ENCODE data around the gene ZNF236. TPM values are rescaled to one million over a fixed set of nuclear protein-coding genes. Genes with fewer than 3 reads are reported as not detected.
"Not testable (repeated sequence)": the region's sequence is repeated elsewhere in the genome, so short reads cannot be mapped to it uniquely, and the experiment has no call there.

Gene ZNF236
- total RNA-seq, 4 donors from 2014 or later, result 15.6 to 28.0 (median 20.6) TPM

- Histone ChIP-seq H3K9me3 (no peaks in the 10 kb centered on the region), H3K36me3 (no peaks in the 10 kb centered on the region), H3K27ac (no peak overlapping the region), H3K4me1 (no peaks in the 10 kb centered on the region), H3K4me3 (replicated peaks in 1 of 3) (no peak overlapping the region), H3K27me3 (no peaks in the 10 kb centered on the region)
- WGBS, 2 donors, result 95 to 96% methylated on average over 29 of the region's 29 CpGs
- TF ChIP-seq CTCF (IDR thresholded peaks at IDR 0.05) (no peak), POLR2A (IDR thresholded peaks at IDR 0.05) (no peak)
- intact Hi-C loops (cut with DNase I), result loop anchor here (10.0 kb wide), 1 partner anchor 184 kb away; no protein-coding TSS in a partner anchor
- no peak for DNase-seq
Observed at GRCh38 chr18:76988827-76989646, 166.7 kb downstream of the ZNF236 start.

DNA sequence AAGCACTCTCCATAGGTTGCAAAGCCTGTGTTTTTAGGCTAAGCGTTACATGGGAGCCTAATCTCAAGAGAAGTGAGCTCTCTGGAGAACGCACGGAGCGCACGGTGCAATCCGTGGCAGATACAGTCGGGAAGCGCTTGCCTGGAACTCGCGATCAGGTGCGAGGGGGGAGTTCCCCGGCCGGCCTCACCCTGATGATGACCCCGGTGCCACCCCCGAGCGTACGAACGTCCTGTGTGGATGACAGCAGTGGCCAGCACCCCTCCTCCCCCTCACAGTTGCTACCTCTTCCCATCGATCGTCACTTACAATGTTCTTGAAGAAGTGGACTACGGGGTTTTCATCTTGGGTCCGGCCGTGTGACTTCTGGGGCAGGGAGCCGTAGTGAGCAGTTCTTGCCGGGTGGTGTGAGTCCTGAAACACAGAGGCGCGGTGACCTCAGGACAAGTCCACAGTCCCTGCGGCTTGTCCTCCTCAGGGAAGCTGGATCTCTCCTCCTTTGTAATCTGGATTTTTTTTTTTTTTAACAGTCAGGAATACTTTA is 167.4 kb downstream of the ZNF236 start:
- TF ChIP-seq CTCF (IDR thresholded peaks at IDR 0.05), result no peak
- no peak for TF ChIP-seq POLR2A (IDR thresholded peaks at IDR 0.05)
- Histone ChIP-seq H3K27me3 (no peaks in the 10 kb centered on the region), H3K4me3 (replicated peaks in 1 of 3) (no peak overlapping the region), H3K4me1 (no peaks in the 10 kb centered on the region), H3K27ac (no peak overlapping the region), H3K36me3 (no peaks in the 10 kb centered on the region), H3K9me3 (no peaks in the 10 kb centered on the region)
- DNase-seq, result no peak
- intact Hi-C loops (cut with DNase I), result loop anchor here (10.0 kb wide), 1 partner anchor 185 kb away; no protein-coding TSS in a partner anchor
- WGBS, 2 donors, result 94% methylated on average over 28 of the region's 28 CpGs

DNA sequence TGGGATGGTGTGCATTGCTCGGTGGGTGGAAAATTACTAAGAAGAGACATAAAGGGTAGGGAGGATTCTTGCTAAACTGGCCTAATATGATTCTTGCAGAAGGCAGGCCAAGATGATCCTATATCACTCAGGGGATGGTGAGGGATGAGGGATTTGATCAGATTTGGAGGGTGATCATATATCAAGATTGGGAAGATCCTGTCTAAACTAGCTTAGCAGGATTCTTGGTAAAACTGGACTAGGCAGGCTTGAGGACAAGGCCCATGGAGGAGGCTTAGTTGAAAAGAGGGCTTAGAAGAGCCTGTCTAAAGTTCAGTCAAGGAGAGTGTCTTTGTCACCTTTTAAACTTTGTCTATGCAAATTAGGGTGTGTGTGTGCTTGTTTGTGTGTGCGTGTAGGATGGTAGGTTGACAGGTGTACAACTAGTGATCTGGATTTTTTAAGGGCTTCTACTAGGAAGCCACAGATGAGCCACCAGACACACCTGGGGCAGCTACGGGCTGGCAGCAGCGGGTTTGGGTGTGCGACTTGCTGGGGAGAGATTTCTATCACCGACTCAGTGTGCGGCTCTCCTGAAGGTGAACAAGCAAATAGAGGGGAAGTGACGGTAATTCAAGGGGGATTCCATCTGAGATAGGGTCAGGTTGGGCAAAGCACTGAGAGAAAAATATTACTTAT is 168.1 kb downstream of the ZNF236 start:
- intact Hi-C loops (cut with DNase I); H3K27me3 ChIP-seq; H3K36me3 ChIP-seq; H3K9me3 ChIP-seq; DNase-seq; H3K4me1 ChIP-seq; H3K27ac ChIP-seq; H3K4me3 ChIP-seq (replicated peaks in 1 of 3): not testable (repeated sequence)
- 83 to 95% methylated on average over 8 of the region's 8 CpGs for WGBS, 2 donors

DNA sequence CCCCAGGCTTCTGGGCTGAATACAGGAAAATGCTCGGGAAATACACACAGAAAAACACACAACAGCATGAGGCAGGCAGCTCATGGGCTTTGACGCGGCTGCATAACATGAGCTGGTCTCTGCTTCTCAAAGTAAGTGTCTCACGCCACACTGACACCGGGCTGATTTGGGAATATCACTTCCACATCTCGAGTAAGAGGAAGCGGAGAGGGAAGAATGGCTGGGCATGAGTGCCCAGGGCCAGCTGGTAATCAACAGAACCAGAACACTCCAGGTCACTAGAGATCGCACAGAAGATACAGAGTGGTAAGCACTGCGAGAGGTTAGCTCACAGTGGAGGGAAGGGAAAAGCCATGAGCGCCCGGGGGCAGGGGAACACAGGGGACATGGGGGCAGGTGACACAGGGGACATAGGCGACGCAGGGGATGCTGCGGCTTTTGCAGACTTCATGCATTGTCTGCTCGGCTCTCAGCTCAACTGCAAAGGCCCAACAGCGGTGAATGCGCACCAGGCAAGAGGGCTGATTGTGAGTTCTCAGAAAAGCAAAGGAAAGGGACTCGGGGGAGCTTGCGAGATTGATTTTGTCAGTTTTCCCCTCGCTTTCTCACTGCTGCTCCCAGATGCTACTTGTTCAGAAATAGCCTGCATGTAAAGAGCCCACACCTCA is 168.8 kb downstream of the ZNF236 start:
- no peak overlapping the region for H3K27ac ChIP-seq
- DNase-seq, result no peak
- no peaks in the 10 kb centered on the region for H3K36me3 ChIP-seq
- no peak overlapping the region for H3K4me3 ChIP-seq (replicated peaks in 1 of 3)
- H3K27me3 ChIP-seq, result no peaks in the 10 kb centered on the region
- WGBS, 2 donors, result 87 to 90% methylated on average over 20 of the region's 20 CpGs
- peaks cover 0 to 3% of the 10 kb centered on the region in 2 donors for H3K4me1 ChIP-seq
- intact Hi-C loops (cut with DNase I), result no loop called here
- TF ChIP-seq POLR2A (IDR thresholded peaks at IDR 0.05) (no peak), CTCF (IDR thresholded peaks at IDR 0.05) (no peak)
- H3K9me3 ChIP-seq, result no peaks in the 10 kb centered on the region

DNA sequence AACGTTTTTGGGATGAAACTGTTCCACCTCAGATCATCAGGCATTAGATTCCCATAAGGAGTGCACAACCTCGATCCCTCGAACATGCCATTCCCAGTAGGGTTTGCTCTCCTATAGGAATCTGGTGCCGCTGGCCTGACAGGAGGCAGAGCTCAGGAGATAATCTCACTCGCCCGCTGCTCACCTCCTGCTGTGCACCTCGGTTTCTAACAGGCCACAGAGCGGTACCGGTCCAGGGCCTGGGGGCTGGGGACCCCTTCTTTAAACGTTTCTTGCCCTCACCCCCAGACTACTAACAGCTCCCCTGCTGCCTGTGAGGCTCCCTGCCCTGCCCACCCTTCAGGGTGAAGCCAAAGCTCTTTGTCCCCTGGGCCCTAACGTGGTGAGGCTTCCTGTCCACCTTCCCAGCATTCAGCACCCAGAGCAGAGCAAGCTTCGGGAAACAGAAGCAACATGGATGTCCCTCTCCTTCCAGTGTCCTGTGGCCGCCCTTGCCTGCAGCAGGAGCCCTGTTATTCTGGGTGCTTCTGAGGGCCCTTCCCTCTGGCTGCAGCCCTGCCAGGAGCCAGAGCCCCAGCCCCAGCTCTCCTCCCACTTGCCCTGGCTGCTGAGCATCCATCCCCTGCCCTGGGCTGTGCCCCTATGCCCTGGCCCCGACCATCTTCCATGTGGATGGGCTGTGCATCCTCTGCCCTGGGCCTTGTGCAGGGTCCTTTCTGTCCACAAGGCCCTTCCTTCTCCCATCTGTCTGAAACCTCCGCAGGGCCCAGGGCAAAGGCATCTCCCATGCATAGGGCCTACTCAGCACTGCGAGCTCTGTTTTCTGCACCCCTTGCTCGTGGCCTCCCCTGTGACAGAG is 170.1 kb downstream of the ZNF236 start:
- DNase-seq, result no peak
- Histone ChIP-seq H3K27me3 (no peaks in the 10 kb centered on the region), H3K4me3 (replicated peaks in 1 of 3) (no peak overlapping the region), H3K4me1 (peaks cover 0 to 3% of the 10 kb centered on the region in 2 donors), H3K9me3 (no peaks in the 10 kb centered on the region), H3K36me3 (no peaks in the 10 kb centered on the region), H3K27ac (no peak overlapping the region)
- 87 to 91% methylated on average over 15 to 17 of the region's 17 CpGs for WGBS, 2 donors
- TF ChIP-seq CTCF (IDR thresholded peaks at IDR 0.05) (no peak), POLR2A (IDR thresholded peaks at IDR 0.05) (no peak)
- intact Hi-C loops (cut with DNase I), result no loop called here
